Stimulated activated CD8-positive, alpha-beta memory T cell treated with anti-CD3 and anti-CD28 coated beads, Interleukin-15, amount 100 ng/mL, for 1 hour (primary cell): ENCODE results near the gene ZSCAN22.
"Not testable (repeated sequence)": the region's sequence is repeated elsewhere in the genome, so short reads cannot be mapped to it uniquely, and the experiment has no call there.

ENCODE experiments used
- DNase-seq: peaks from one replicate; pipeline ENCODE4 v3.0.0-alpha.2; 2020; ENCODE audit warnings: low read depth

Gene ZSCAN22

DNA sequence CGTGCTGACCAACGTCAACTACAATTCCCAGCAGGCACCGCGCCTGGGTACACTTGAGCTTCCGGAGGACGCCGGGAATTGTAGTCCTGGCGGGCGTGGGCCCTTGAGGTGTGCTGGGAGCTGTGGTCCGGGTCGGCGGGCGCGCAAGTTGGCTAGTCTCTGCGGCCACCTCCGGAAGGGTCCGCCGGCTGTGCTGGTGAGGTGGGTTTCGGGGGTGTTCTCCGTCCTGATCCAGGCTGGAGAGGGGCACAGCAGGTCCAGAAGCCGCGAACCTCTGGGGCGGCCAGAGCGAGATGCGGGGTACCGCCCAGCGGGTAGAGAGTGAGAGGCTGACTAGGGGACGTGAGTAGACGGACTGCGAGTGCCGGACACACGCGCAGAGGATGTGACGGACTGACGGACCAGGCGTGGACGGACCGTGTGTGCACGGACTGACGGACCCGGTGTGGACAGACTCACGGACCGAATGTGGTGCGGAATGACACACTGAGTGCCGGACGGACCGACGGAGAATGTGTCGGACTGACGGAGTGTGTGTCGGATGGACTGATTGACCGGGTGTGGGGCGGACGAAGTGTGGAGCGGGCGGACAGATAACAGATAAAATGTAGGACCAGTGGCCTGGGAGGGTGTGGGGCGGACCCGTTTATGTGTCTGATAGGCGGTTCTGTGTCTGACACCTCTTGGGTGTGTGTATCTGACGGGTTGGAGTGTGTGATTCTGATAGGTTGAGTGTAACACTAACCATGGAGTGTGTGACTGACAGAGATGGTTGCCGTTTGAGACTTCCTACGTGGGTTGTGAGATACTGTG, at the start of gene ZSCAN22:
TSS of gene ZSCAN22 (plus strand) at position 81 of the 813 bp plus-strand sequence. CDS start 7,809 bp downstream, outside the sequence.
- peak; percentile 82 for DNase-seq

DNA sequence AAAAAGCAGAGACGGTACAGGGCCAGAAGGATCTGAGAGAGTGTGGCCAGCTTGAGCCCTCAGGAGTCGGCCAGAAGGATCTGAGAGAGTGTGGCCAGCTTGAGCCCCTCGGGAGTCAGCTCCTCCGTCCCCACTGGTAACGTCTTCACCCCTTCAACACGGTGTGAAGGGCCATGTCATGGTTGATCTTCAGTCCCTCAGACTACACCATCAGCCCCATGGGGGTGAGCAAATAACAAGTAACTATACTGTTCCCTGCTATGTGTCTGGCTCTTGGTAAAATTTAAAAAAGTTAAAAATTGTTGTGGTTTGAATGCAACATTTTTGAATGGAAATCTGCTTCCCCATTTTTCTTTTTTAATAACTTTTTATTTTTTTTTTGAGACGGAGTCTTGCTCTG, 49.6 kb upstream of the ZSCAN22 start:
- no peak for DNase-seq

DNA sequence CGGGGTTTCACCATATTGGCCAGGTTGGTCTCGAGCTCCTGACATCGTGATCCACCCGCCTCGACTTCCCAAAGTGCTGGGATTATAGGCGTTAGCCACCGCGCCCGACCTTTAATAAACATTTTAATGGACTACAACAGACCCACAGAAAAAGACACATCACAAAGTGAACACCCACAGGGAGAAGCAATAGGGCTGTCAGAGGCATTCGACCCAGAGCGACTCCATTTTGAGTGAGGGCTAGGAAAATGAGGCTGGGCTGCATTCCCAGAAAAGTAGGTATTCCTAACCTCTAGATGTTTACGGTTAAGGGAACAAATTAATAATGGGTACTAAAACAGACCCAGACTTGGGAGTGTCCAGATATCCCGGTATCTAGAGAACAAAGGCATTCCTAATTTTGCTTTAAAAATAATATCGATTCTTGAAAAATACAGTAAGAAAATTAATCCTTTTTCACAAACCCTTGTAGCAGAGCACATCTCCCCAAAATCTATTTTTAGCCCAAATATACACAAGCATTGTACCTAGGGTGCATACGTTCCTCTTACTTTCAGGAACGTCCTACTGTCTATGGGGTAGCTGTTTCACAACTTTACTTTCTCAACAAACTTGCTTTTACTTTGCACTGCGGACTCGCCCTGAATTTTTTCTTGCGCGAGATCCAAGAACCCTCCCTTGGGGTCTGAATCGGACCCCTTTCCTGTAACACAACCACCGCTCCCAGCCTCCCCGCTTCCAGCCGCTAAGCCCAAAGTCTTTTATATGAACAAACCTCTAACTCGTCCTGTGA, 48.9 kb upstream of the ZSCAN22 start:
- DNase-seq: no peak

DNA sequence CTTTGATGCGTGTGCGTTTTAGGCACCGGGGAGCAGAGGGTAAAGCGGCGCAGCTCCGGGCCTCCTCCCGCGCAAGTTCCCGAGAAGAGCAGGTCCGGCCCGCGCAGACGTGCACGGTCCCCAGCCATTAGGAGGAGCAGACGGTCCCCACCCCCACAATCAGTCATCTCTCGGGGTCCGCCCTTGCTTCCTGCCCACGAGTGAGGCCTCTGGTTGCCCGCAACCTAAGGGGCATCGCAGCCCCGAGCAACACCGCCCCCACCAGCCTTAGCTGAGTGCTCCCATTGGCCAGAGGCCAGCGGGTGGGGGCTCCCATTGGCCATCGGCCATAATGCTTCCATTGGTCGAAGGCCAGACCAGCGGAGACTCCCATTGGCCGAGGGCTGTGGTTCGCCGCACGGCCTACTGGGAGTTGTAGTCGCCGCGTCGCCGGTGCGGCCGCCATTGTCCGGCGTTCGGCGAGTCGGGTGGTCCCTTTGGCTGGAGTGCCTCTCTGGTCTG, 48.2 kb upstream of the ZSCAN22 start, which contains the start of gene ZNF8:
TSS of gene ZNF8 (plus strand) at position 415 of the 501 bp plus-strand sequence. CDS start 127 bp downstream, outside the sequence.
- DNase-seq: peak; percentile 93

DNA sequence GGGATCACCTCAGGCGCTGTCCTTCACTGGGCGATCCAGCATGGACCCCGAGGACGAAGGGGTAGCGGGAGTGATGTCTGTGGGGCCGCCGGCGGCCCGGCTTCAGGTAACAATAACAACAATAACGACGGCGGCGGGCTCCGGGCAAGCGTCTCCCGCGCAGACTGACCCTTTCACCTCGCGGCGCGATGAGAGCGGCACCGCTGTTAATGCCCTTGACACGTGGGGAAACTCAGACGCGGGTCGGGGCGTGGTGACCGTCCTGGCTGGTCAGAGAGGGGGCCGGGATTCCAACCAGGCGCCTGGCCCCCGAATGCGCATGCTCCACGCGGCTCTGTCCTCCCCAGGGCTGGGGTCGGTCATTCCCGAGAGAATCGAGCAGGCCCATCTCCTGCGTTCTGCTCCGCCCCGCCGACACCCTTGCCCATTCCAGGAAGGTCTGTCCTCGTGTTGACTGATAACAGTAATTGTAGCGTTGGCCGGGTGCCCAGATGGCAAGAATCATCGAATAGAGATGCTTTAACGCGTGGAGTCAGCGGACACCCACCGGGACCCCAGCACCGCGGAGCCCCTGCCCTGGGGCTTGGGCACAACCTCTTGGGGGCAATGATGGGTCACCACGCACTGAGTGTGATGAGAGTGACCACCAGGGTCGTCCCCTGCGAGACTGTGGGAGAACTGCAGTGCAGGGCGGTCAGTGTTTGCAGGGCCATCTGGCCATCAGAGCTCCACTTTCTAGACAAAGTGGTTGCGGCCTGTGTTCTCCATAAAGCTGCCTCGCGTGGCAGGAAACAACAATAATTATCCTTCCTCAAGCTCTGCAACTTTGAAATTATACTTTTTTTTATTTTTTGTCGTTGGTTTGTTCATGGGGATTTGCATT, 47.5 kb upstream of the ZSCAN22 start:
- peak; percentile 5 for DNase-seq

DNA sequence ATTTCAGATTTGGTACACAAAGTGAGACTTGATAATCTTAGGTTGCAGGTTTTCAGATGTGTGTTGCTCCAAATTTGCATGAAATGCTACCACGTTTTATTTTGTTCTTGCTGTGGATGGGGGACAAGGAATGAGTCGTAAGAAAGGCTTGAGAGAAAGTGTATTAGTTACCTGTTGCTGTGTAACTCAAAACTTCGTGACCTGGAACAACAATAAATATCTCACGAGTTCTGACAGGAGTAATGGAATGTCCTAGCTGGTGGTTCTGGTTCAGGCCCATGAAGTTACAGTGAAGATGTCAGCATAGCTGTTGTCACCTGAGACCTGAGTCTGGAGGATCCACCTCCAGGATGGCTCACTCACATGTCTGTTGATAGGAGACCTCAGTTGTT, 46.9 kb upstream of the ZSCAN22 start:
- DNase-seq: no peak

DNA sequence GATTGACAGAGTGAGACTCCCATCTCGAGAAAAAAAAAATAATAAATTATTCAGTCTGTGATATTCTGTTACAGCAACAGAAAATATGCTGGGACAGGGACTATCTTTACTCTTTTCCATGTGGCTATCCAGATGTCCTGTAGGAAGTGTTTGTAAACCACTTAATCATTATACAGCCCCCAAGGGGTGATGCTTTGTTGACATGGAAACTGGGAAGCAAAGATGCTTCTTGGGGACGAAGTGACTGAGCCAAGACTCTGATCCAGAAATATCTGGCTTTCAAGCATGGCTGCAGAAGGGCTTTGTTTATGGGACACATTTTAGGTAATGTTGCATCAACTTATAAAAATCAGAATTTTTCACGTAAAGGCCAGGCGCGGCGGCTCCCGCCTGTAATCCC, 42.6 kb upstream of the ZSCAN22 start:
- no peak for DNase-seq

- DNase-seq: no peak
Observed at GRCh38 chr19:58291943-58292342, 34.9 kb upstream of the ZSCAN22 start.

DNA sequence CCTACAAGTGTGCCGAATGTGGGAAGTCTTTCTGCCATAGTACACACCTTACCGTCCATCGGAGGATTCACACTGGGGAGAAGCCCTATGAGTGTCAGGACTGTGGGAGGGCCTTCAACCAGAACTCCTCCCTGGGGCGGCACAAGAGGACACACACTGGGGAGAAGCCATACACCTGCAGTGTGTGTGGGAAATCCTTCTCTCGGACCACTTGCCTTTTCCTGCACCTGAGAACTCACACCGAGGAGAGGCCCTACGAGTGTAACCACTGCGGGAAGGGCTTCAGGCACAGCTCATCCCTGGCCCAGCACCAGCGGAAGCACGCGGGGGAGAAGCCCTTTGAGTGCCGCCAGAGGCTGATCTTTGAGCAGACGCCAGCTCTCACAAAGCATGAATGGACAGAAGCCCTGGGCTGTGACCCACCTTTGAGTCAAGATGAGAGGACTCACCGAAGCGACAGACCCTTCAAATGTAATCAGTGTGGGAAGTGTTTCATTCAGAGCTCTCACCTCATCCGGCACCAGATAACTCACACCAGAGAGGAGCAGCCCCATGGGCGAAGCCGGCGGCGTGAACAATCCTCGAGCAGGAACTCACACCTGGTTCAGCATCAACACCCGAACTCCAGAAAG, 31.9 kb upstream of the ZSCAN22 start:
- DNase-seq: no peak

- DNase-seq: no peak
Observed at GRCh38 chr19:58296104-58296503, 30.7 kb upstream of the ZSCAN22 start.

- DNase-seq: no peak
Observed at GRCh38 chr19:58300620-58301019, 26.2 kb upstream of the ZSCAN22 start.

- DNase-seq: no peak
Observed at GRCh38 chr19:58304255-58304654, 22.5 kb upstream of the ZSCAN22 start.

DNA sequence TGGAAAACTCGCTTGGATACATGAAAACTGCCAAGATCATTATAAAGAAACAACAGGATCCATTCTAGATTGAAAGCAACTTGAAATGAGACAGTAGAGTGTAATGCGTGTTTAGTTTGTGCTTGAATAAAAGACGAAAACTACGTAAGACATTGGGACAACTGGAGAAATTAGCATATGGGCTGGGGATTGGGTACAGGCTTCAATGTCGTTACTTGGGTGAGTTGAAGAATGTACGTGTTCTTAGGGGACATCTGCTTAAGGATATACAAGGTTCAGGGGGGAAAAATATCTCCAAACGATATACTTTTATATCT, 22.1 kb upstream of the ZSCAN22 start:
- DNase-seq: no peak

DNA sequence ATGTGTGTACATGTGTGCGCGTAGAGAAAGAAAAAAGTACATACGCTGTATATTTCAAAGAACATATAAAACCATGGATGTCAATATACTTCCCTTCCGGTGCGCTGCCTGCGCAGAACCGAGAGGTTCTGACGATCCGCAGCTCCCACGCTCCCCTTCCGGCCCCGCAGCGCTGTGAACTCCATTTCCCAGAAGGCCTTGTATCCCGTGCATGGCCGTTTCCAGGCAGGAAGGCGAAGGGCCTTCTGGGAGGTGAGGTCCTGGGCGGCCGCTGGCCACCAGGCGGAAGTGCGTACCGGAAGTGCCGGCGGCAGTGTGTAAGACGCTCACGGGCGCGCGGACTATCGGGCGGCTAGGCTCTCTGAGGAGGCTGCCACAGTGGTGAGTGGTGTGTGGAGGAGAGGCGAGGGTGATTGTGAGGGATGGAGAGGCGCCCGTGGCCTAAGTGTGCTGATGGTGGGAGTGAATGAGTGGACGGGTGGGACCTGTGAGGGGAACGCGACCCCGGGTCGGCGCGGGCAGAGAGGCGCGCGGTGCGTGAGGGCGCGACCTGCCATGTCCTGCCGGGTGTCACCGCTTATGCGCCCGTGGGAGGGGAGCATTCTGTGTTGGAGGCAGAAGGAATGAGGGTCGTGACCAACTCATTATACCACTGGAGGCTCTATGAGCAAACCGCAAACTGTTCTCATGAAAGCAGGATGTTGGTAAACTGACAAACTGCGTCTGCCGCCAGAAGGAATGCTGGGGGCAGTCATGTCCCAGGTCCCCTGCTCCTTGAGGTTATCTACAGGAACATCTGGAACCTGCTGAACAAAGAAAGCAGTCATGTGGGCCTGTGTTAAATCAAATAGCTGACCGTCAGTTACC, 21.5 kb upstream of the ZSCAN22 start, which contains the start of gene ERVK3-1:
TSS of gene ERVK3-1 (plus strand) at position 313 of the 867 bp plus-strand sequence. CDS start 6,792 bp downstream, outside the sequence.
- peak; percentile 83 for DNase-seq

DNA sequence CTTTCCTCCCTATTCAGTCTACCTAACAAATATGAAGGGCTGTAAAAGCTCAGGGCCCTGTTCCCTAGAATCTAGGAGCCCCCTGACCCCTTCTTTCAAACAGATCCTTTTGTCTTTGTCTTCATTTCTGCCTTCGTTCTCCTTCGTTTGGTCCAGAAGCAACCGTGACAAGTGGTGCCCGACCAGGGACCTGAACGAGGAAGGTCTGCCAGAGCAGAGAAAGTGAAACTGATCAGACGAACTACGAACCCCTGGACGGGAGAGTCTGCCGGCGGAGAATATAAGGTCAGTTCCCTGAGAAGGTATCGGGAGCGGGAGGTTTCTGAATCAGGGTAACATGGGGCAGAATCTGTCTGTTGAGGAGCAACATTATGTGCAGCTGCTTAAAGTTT, 20.9 kb upstream of the ZSCAN22 start:
- DNase-seq: no peak

DNA sequence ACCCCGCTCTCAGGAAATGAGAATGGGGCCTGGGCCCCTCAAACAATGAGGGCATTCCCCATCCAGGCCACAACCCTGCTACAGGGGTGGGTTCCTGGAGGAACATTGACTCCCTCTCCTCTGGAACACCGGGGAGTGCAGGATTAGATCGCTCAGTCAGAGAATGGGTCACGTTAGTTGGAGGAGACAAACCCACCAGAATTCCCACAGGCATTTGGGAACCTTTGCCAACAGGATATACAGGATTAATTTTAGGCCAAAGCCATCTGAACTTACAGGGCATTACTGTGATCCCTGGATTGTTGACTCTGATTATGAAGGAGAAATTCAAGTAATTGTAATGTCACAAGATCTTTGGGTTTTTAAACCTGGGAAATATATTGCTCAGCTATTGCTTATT, 19.1 kb upstream of the ZSCAN22 start:
- no peak for DNase-seq

DNA sequence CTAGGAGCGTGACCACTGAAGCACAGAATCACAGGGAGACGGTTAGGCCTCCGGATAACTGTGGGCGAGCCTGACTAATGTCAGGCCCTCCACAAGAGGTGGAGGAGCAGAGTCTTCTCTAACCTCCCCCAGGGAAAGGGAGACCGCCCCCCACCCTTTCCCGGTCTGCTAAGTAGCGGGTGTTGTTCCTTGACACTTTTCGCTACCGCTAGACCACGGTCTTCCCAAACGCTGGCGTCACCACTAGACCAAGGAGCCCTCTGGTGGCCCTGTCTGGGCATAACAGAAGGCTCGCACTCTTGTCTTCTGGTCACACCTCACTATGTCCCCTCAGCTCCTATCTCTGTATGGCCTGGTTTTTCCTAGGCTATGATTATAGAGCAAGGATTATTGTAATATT, 16.1 kb upstream of the ZSCAN22 start:
- DNase-seq: not testable (repeated sequence)

GRCh38 chr19:58311345-58311865, 15.4 kb upstream of the ZSCAN22 start:
- no peak for DNase-seq

- no peak for DNase-seq
Observed at GRCh38 chr19:58315580-58315979, 11.2 kb upstream of the ZSCAN22 start.

GRCh38 chr19:58317476-58318072, 9.2 kb upstream of the ZSCAN22 start:
- no peak for DNase-seq
